CD4-positive, alpha-beta T cell treated with Interferon alpha-2 for 1 hour (primary cell): ENCODE results near the gene KRT14.
"Not testable (repeated sequence)": the region's sequence is repeated elsewhere in the genome, so short reads cannot be mapped to it uniquely, and the experiment has no call there.

Source experiments
- DNase-seq, 2 donors: peaks; one replicate each; pipeline ENCODE4 v3.0.0-alpha.2; 2020 to 2022

The KRT14 gene

GRCh38 chr17:41622340-41623183, 35.9 kb upstream of the KRT14 start:
- not testable (repeated sequence) for DNase-seq

DNA sequence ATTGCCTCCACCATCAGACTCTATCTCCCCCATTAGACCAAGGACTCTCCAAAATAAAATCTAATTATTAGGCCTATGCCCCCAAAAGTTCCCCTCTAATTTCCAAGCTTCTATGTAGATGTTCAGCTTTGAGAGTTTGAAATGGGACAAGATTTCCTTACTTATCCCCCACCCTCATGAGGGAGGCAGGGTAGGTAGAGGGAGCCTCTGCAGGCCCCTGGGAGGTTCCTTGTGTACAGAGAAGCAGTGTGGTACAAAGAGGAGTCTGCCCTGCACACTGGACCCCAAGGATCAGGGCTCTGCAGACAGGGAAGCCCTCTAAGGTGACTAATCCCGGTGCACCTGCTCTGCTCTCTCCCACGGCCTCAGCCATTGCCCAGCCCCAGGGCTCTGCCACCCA, 35.2 kb upstream of the KRT14 start:
- DNase-seq = no peak

DNA sequence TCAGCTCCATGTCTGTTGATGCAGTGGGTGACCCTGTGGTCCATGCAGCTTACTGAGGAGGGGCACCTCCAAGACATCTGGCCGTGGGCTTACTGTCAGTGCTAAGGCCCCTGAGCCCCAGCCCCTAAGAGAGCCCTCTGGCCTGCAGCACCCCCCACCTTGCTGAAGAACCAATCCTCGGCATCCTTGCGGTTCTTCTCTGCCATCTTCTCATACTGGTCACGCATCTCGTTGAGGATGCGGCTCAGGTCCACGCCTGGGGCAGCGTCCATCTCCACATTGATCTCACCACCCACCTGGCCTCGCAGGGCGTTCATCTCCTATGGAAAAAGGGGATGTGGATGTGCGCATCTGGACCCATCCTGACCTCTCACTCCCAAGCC, 34.7 kb upstream of the KRT14 start:
- DNase-seq = not testable (repeated sequence)

GRCh38 chr17:41620583-41621434, 34.1 kb upstream of the KRT14 start:
- DNase-seq = no peak

DNA sequence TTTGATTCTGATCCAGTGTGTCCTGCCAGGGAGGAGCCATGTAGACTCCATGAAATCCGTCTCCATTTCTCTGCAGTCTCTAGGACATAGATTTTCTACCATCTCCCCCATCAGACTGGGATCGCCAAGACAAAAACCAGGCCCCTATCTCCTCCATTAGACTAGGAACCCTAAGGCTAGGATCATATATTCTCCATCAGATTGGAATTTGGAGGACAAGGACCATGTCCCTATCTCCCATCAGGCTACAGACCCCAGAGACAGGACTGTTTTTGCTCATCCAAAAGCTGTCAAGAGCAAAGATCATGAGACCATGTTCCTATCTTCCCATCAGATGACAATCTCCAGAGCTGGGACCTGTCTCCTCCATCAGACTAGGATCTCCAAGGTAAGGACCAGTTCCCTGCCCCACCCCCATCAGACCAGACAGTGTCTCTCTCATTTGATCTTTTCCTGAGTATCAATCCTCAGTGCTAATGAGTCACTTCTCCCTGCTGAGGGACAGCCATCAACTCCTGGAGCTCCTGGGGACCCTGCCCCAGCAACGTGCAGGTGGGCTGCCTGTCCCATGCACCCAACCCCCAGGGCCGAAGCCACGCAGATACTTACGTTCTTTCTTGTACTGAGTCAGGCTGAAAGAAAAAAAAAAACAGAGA, 33.4 kb upstream of the KRT14 start:
- DNase-seq = not testable (repeated sequence)

DNA sequence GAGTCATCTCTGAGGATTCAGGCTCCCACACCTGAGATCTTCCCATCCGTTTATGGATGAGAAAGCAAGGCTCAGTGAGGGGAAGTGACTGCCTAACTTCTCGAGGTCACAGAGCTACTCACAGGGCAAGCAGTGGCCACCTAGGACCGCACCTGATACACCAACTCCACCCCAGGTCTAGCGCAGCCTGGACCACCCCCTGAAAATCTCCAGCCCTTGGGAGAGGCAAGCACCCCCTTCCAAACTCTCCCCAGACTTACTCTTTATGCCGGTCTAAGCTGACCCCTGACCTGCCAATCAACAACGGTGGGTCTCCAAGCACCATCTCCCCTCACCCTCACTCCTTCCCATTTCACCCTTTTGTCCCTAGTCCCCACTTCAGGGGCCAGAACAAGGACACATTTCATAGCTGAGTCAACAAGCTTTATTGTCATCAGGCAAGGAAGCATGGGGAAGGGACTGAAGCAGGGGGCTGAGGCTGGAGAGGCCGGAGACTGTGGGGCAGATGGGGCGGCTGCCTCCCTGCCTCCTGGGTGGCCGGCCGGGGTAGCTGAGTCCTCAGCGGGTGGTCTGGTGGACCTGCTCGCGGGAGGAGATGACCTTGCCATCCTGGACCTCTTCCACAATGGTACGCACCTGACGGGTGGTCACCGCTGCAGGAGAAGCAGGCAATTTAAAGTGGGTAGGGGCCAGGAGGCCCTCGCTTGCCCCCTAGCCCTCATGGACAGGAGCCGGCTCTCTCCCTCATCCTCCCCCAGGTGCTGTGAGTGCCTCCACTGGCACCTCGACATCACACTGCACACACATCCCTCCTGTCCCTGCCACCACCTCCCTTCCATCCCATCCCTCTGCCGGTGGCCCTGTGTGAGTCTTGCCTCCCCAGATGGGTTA, 32.6 kb upstream of the KRT14 start:
- DNase-seq = no peak

- no peak for DNase-seq
These were observed 31.8 kb upstream of the KRT14 start for GRCh38 chr17:41618341-41619035.

GRCh38 chr17:41617698-41618097, 31.0 kb upstream of the KRT14 start:
- no peak for DNase-seq

DNA sequence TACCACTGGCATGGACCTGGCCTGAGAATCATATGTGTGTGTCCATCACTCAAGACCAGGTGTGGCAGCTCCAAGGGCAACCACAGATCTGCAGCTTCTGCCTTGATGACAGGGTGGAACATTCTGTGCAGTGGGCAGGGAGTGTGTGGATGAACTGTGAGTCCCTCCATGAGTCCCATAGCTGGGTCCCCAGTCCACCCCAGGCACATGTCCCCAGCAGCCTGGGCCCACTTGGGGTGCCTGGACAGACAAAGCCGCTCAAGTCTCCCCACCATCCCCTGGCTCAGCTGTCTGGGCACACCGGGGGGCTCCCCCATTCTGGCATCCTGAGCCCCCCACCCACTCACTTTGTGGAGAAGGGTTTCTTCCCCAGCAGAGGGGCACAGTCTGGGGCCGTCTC, 30.4 kb upstream of the KRT14 start:
- DNase-seq = no peak

- not testable (repeated sequence) for DNase-seq
These were observed 29.8 kb upstream of the KRT14 start for GRCh38 chr17:41616486-41616885.

- DNase-seq = no peak
These were observed 28.8 kb upstream of the KRT14 start for GRCh38 chr17:41615454-41615853.

DNA sequence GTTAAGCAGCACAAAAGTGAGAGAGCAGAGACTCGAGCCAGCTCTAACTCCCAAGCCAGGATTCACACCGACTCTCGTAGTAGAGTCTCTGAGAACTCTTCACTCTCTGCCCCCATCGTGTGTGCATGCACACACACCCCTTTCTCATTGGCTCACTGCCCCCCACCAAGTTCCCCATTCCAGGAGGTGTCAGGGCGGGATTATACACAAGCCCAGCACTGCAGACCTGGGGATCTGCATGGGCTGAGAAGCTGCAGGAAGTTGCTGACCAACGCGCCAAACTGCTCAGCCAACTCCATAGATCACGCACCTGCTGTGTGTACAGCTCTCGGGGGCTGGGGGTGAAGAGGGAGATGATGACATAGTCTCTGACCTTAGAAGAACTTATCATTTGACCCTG, 28.1 kb upstream of the KRT14 start:
- DNase-seq = not testable (repeated sequence)

DNA sequence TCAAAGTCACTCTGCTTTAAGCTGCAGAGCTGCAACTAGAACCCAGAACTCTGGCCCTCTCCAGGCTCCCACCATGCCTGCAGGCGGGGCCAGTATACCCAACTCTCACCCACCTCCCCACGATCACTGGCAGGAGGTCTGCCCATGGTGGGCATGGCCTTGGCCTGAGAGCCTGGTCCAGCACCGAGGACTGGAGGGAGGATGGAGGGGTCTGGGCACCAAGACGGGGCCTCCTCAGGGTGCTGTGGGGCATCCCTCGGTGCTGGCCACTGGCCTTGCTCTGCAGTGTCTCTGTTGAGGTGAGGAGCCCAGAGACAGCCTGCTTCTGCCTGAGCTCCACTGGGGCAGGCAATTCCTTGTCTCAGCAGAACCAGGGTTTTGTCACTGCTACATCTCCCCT, 27.4 kb upstream of the KRT14 start:
- no peak for DNase-seq

DNA sequence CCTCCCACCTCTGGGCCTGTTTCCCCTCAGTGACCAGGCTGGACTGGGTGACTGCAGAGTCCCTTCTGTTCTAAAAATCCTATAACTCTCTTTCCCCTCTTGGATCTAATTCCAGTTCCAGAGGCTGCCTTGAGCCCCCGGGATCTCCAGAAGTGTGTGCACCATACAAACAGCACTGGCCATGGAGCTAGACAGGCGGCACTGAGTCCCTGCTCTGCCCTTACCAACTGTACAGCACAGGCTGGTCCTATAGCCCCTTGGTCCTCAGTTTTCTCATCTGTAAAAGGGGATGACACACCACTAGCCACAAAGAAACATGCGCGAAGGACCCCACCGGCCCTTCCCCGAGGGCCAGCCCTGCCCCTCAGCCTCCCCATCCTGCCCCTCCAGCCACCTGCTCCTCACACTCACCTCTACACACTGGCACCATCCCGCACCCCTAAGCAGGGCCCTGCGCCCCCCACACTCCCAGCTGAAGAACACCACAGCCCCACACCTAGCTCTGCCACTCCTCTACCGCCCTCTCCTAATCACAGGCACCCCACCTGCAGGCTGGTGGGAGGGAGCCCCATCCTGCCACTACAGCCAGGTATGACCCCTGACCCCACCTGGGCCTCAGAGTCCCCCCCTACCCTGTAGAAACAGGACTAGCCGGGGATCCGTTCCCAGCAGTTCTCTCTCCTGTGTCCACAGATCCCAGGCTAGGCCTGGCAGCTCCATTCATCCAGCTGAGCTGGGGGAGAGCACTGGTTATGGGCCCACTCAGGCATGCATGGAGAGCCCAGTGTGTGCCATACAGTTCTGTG, 26.8 kb upstream of the KRT14 start:
- DNase-seq = no peak

- DNase-seq = not testable (repeated sequence)
These were observed 25.9 kb upstream of the KRT14 start, which contains the start of gene KRT16 for GRCh38 chr17:41612376-41613160. KRT16 (minus strand) TSS chr17:41612767; CDS start chr17:41612688, 79 bp downstream.

GRCh38 chr17:41610965-41611640, 24.4 kb upstream of the KRT14 start:
- no peak for DNase-seq

GRCh38 chr17:41610061-41610517, 23.4 kb upstream of the KRT14 start:
- not testable (repeated sequence) for DNase-seq

GRCh38 chr17:41606930-41607329, 20.2 kb upstream of the KRT14 start:
- DNase-seq = not testable (repeated sequence)

DNA sequence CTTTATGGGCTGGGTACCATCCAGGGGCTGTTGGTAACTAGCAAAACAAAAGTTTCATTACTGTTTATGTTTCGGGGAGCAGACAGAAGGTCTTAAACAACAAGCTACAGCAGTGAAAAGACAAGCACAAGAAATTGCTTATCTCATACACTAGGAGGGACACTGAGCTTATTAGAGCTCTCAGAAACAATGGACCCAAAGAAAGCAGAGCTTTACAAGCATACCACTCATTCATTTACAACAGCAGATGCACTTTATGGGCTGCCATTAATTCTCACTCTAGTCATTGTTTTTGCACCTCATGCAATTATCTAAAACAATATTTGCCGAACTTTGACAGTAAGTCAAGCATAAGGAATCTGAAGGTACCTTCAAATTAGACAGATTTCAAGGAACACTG, 15.8 kb upstream of the KRT14 start:
- DNase-seq = no peak
